RWPE2 (cell line): ENCODE data around the gene HDAC1.

Experiments used
- ATAC-seq: fragments of 200-7000 bp; cut with Tn5 transposase; 3 replicates; pipeline ENCODE4 v1.9.1; 2021; ENCODE audit warnings: low read depth
- DNase-seq: peaks from one replicate; pipeline ENCODE4 v3.0.0-alpha.2; 2020; ENCODE audit warnings: low spot score
- H3K27ac ChIP-seq: fragments of 450-650 bp; 2 replicates; pipeline ENCODE4 v1.5.1; 2017; ENCODE audit warnings: mild to moderate bottlenecking; ENCODE audit not compliant: poor library complexity, severe bottlenecking
- H3K27me3 ChIP-seq: fragments of 250-450 bp; sonication (Bioruptor Pico); 2 replicates; pipeline ENCODE4 v1.5.1; 2021; ENCODE audit warnings: mild to moderate bottlenecking, moderate library complexity; ENCODE audit not compliant: insufficient read depth, poor library complexity, severe bottlenecking
- H3K36me3 ChIP-seq: fragments of 250-450 bp; sonication (Bioruptor Pico); 2 replicates; pipeline ENCODE4 v1.5.1; 2020; ENCODE audit warnings: low read depth, mild to moderate bottlenecking, moderate library complexity
- H3K4me1 ChIP-seq: fragments of 250-450 bp; sonication (Bioruptor Pico); 2 replicates; pipeline ENCODE4 v1.5.1; 2021; ENCODE audit warnings: mild to moderate bottlenecking, moderate library complexity; ENCODE audit not compliant: insufficient read depth, poor library complexity, severe bottlenecking
- H3K4me3 ChIP-seq: fragments of 250-450 bp; sonication (Bioruptor Pico); 2 replicates; pipeline ENCODE4 v1.5.1; 2021; ENCODE audit warnings: mild to moderate bottlenecking, moderate library complexity; ENCODE audit not compliant: severe bottlenecking
- H3K9me3 ChIP-seq: fragments of 250-450 bp; sonication (Bioruptor Pico); 2 replicates; pipeline ENCODE4 v1.5.1; 2021; ENCODE audit warnings: mild to moderate bottlenecking, moderate library complexity; ENCODE audit not compliant: severe bottlenecking
- CTCF ChIP-seq: fragments of 450-650 bp; IDR thresholded peaks from one replicate; pipeline ENCODE4 v1.5.1; 2017; ENCODE audit warnings: mild to moderate bottlenecking, moderate library complexity; ENCODE audit not compliant: poor library complexity, severe bottlenecking

HDAC1 gene

DNA sequence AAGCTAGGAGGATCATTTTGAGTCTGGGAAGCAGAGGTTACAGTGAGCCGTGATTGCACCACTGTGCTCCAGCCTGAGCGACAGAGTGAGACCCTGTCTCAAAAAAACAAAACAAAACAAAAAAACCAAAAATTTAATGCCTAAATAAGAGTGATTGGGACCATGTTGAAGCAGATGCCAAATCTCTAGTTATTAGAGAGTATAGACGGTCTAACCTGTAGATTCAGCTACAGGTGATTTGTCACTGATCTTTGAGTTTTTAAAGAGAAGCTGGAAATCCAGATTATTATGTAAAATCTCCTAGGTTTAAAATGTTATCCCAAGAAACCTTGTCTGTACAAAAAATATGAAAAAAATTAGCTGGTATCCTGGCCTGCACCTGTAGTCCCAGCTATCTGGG, 11.5 kb downstream of the HDAC1 start:
- no peak for ATAC-seq
- TF ChIP-seq CTCF: no peak

GRCh38 chr1:32303997-32304622, 12.2 kb downstream of the HDAC1 start:
- Histone ChIP-seq H3K4me1 (peaks cover 5% of the 10 kb centered on the region), H3K9me3 (no peaks in the 10 kb centered on the region), H3K27ac (no peak overlapping the region), H3K27me3 (no peaks in the 10 kb centered on the region), H3K36me3 (peaks cover 53% of the 10 kb centered on the region), H3K4me3 (no peak overlapping the region)
- no peak for TF ChIP-seq CTCF
- ATAC-seq: no peak
- no peak for DNase-seq

More for the DNA sequence above, 11.5 kb downstream of the HDAC1 start:
- peaks cover 12% of the 10 kb centered on the region for H3K4me1 ChIP-seq
- H3K27ac ChIP-seq: no peak overlapping the region
- H3K36me3 ChIP-seq: peaks cover 50% of the 10 kb centered on the region
- no peaks in the 10 kb centered on the region for H3K9me3 ChIP-seq
- H3K27me3 ChIP-seq: no peaks in the 10 kb centered on the region
- no peak overlapping the region for H3K4me3 ChIP-seq
- no peak for DNase-seq

- ATAC-seq (no peak), DNase-seq (no peak)
- Histone ChIP-seq H3K36me3 (peaks cover 51% of the 10 kb centered on the region), H3K9me3 (no peaks in the 10 kb centered on the region), H3K27me3 (no peaks in the 10 kb centered on the region), H3K27ac (no peak overlapping the region), H3K4me1 (peaks cover 5% of the 10 kb centered on the region), H3K4me3 (no peak overlapping the region)
- TF ChIP-seq CTCF: no peak
These were observed 13.4 kb downstream of the HDAC1 start for GRCh38 chr1:32305310-32305709.

- Histone ChIP-seq H3K4me1 (peaks cover 5% of the 10 kb centered on the region), H3K27me3 (no peaks in the 10 kb centered on the region), H3K9me3 (no peaks in the 10 kb centered on the region), H3K36me3 (peaks cover 45% of the 10 kb centered on the region), H3K4me3 (no peak overlapping the region), H3K27ac (no peak overlapping the region)
- TF ChIP-seq CTCF: no peak
- peak; percentile 74 for ATAC-seq
- no peak for DNase-seq
These were observed 15.4 kb downstream of the HDAC1 start for GRCh38 chr1:32307324-32307723.

DNA sequence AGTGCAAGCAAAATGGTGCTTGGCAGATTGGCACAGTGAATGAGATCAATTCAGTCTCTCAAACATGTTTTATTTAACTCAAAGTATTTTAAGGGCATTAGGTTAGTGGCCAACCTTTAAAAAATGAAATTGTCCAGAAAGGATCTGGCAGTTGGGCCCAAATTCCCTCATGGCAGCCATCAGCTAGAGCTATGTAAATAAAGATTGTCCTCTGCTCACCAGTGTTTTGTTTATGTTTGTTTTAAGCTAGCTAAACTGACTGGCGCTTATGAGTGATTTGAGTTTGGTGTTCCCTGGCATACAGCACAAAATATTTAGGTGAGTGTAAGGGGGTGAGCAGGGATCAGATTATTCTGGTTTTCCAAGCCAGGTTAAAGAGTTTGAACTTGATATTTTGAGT, 18.1 kb downstream of the HDAC1 start:
- ATAC-seq: no peak
- Histone ChIP-seq H3K4me3 (no peak overlapping the region), H3K36me3 (peaks cover 28% of the 10 kb centered on the region), H3K27me3 (no peaks in the 10 kb centered on the region), H3K4me1 (peaks cover 5% of the 10 kb centered on the region), H3K27ac (no peak overlapping the region), H3K9me3 (no peaks in the 10 kb centered on the region)
- no peak for DNase-seq
- no peak for TF ChIP-seq CTCF
